Testis (tissue), 2 donors: ENCODE results near the gene NMRAL1.

Source experiments
- CTCF ChIP-seq, 3 experiments: fragments of 450-650 bp in 2 of 3; fragments of 200-600 bp in 1 of 3; sonication (generic) in 1 of 3; IDR thresholded peaks; one replicate each; pipeline ENCODE4 v1.5.1; 2016 to 2019; ENCODE audit warnings: antibody characterized with exemption in 3 of 3, mild to moderate bottlenecking in 2 of 3, moderate library complexity in 1 of 3
- POLR2A ChIP-seq: fragments of 450-650 bp; IDR thresholded peaks from one replicate; pipeline ENCODE4 v1.6.1; 2017; ENCODE audit warnings: antibody characterized with exemption, mild to moderate bottlenecking, moderate library complexity

GRCh38 chr16:4455081-4455480 is 19.3 kb downstream of the NMRAL1 start:
- TF ChIP-seq POLR2A (no peak), CTCF (IDR thresholded peaks at IDR 0.05) (no peak)
